Retinal pigment epithelial cell (primary cell): ENCODE measurements around the gene SDR42E1.

ENCODE experiments used
- DNase-seq: peaks from one replicate; pipeline ENCODE4 v3.0.0-alpha.2; 2010; ENCODE audit warnings: low read depth
- H3K4me3 ChIP-seq: 2 replicates; pipeline ENCODE4 v1.5.1; 2011; ENCODE audit warnings: mild to moderate bottlenecking, low read length, control low read depth, moderate library complexity
- TF ChIP-seq, protein P1 (sequence below): conservative IDR thresholded peaks from 2 replicates; pipeline ENCODE4 v1.5.1; 2011; ENCODE audit warnings: low read depth, low read length, control low read depth, inconsistent platforms

The SDR42E1 gene

DNA sequence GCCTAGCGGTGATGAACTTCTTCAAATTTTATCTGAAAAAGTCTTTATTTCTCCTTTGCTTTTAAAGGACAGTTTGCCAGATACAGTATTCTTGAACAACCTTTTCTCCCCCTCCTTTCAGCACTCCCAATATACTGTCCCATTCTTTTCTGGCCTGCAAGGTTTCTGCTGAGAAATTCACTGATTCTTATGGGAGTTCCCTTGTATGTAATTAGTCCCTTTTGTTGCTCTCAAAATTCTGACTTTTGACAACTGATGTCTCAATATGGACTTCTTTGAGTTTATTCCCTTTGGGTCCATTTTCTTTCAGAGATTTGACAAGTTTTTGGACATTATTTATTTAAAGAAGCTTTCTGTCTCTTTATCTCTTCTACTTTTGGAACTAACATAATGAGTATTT is 39.4 kb downstream of the SDR42E1 start:
- no peak for DNase-seq
- no peak overlapping the region for H3K4me3 ChIP-seq
- TF ChIP-seq, protein P1, sequence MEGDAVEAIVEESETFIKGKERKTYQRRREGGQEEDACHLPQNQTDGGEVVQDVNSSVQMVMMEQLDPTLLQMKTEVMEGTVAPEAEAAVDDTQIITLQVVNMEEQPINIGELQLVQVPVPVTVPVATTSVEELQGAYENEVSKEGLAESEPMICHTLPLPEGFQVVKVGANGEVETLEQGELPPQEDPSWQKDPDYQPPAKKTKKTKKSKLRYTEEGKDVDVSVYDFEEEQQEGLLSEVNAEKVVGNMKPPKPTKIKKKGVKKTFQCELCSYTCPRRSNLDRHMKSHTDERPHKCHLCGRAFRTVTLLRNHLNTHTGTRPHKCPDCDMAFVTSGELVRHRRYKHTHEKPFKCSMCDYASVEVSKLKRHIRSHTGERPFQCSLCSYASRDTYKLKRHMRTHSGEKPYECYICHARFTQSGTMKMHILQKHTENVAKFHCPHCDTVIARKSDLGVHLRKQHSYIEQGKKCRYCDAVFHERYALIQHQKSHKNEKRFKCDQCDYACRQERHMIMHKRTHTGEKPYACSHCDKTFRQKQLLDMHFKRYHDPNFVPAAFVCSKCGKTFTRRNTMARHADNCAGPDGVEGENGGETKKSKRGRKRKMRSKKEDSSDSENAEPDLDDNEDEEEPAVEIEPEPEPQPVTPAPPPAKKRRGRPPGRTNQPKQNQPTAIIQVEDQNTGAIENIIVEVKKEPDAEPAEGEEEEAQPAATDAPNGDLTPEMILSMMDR: no peak

DNA sequence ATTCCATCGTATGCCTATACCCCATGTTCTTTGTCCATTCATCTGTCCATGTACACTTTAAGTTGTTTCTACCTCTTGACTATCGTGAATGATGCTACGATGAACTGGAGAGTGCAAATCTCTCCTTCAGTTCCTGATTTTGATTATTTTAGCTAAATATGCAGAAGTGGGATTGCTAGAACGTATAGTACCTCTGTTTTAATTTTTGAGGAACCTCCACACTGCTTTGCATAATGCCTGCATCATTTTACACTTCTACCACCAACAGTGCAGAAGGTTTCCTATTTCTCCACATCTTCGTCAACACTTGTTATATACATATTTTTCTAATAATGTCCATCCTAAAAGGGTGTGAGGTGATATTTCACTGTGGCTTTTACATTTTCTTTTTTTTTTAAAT is 43.9 kb downstream of the SDR42E1 start:
- DNase-seq: no peak
- TF ChIP-seq, protein P1: no peak
- no peak overlapping the region for H3K4me3 ChIP-seq

DNA sequence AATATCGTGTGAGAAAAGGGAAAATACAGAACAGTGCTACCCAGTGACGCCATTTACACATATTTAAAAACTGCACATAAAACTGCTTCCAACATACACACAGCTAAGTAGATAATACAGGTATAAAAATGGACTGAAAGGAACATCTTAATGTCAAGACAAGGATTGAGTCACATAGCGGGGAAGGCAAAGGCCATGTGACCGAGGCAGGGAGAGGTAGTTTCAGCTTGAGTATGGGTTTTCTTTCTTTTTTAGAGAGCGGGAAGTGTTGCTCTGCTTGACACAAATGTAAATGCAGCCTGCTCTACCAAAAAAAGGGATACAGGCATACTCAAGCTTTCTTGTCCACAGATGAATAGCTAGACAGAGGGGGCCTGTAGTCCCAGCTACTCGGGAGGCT is 46.5 kb downstream of the SDR42E1 start:
- TF ChIP-seq, protein P1: no peak
- H3K4me3 ChIP-seq: no peak overlapping the region
- DNase-seq: no peak

DNA sequence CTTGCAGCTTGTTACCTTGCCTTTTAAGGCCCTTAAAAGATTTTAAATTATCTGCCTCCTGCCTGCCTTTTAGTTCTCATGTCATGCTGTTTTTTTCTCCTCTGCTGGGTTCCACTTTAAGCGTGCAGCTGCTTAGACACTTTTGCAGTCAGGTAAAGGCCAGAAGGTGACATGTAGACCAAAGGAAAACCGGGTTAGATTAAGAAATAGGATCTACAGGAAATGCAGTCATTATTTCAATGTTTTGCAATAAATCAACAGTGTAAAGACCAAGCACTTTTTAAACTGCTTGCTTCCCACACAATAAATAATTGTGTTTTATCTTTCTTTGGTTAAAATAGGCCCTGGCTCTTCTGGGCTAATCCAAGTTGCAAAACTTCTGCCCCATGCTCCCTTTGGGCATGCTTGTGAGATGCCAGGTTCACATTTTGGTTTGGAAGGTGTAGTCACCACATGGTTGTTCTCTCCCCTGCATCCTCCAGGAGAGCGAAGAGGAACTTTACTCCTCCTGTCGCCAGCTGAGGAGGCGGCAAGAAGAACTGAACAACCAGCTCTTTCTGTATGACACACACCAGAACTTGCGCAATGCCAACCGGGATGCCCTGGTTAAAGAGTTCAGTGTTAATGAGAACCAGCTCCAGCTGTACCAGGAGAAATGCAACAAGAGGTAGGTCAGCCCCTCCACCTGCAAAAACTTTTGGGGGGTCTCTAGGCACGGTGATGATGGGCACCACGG is 54.9 kb downstream of the SDR42E1 start:
- TF ChIP-seq, protein P1: no peak
- H3K4me3 ChIP-seq: no peak overlapping the region
- DNase-seq: no peak

DNA sequence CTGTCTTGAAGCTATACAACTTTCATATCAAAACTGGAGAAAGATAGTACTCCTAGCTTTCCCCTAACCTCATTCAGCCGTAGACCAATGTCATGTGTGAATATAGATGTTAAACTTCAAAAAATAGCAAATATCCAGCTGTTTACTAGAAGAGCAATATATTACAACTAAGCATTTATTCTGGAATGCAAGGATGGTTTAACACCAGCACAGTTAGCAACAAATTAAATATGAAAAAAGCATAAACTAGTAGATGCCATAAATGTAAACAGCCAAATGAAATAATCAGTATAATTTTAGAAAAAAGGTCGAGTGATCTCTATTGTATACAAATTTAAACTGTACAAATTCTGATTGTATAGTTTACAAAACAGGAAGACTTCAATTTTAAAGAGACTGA is 59.7 kb downstream of the SDR42E1 start:
- TF ChIP-seq, protein P1: no peak
- no peak for DNase-seq
- no peak overlapping the region for H3K4me3 ChIP-seq

DNA sequence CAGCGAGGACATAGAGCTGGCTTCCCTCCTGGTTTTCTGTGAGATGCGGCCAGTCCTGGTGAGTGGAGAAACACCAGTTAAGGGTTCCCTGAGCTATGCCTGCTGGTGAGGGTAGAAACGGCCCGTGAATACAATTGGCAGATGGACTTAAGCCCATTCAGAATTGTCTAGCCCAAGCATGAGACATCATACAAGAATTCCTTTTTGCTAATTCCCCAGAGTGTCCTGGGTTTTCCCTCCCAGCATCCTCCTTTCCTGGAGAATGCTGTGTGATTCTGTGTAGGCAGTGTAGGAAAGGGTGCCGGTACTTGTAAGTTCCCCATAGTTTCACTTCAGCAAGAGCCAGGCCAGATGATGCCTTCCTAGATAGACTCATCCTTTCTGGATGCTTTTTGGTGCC is 65.1 kb downstream of the SDR42E1 start:
- TF ChIP-seq, protein P1: no peak
- DNase-seq: no peak
- no peak overlapping the region for H3K4me3 ChIP-seq

DNA sequence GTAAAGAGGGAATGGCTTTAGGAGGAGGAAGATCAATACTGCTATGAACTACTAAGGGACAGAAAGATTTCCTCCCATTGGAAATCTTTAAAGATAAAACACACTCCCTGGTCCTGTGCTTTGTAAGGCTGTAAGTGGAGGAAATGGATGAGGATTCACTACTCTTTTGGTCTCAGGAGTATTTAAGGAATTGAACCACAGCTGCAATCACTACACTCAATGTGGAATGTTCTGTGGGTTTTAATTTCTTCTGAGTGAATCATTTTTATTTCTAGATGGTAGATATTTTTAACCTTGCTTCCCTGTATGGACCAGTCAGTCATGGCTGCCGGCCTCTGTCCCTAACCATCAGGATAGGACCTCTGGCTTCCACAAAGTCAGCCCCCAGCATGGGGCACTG is 65.6 kb downstream of the SDR42E1 start:
- no peak for DNase-seq
- H3K4me3 ChIP-seq: no peak overlapping the region
- TF ChIP-seq, protein P1: no peak
